Trophoblast cell (in vitro differentiated cells and primary cell): ENCODE measurements around the gene USP20.
A peak's percentile ranks its signal among the peaks of the same experiment; 100 is the strongest.

Source experiments
- DNase-seq, 2 donors: peaks; one replicate each; pipeline ENCODE4 v3.0.0-alpha.2; 2016
- H2AFZ ChIP-seq: 2 replicates; pipeline ENCODE4 v1.6.1; 2013; ENCODE audit warnings: low read length, moderate library complexity, mild to moderate bottlenecking; ENCODE audit not compliant: insufficient read depth, poor library complexity
- H2AK5ac ChIP-seq: 2 replicates; pipeline ENCODE4 v1.6.1; 2013; ENCODE audit warnings: mild to moderate bottlenecking, low read length
- H2BK120ac ChIP-seq: 2 replicates; pipeline ENCODE4 v1.6.1; 2013; ENCODE audit warnings: low read length, mild to moderate bottlenecking, moderate library complexity; ENCODE audit not compliant: insufficient read depth, poor library complexity
- H2BK12ac ChIP-seq: 2 replicates; pipeline ENCODE4 v1.6.1; 2013; ENCODE audit warnings: mild to moderate bottlenecking, low read length, moderate library complexity
- H2BK5ac ChIP-seq: 2 replicates; pipeline ENCODE4 v1.6.1; 2013; ENCODE audit warnings: low read length, low read depth, moderate library complexity, mild to moderate bottlenecking; ENCODE audit not compliant: poor library complexity
- H3K14ac ChIP-seq: 2 replicates; pipeline ENCODE4 v1.6.1; 2013; ENCODE audit warnings: mild to moderate bottlenecking, low read length
- H3K18ac ChIP-seq: 2 replicates; pipeline ENCODE4 v1.6.1; 2013; ENCODE audit warnings: mild to moderate bottlenecking, low read length
- H3K23ac ChIP-seq: 2 replicates; pipeline ENCODE4 v1.6.1; 2013; ENCODE audit warnings: low read length
- H3K27ac ChIP-seq: 2 replicates; pipeline ENCODE4 v1.5.1; 2013; ENCODE audit warnings: low read depth, mild to moderate bottlenecking, inconsistent platforms, low read length, moderate library complexity
- H3K27me3 ChIP-seq: 2 replicates; pipeline ENCODE4 v1.6.1; 2013; ENCODE audit warnings: inconsistent platforms, mild to moderate bottlenecking, low read length, moderate library complexity; ENCODE audit not compliant: insufficient read depth
- H3K36me3 ChIP-seq, 2 experiments: 1 replicate in 1 of 2; 2 replicates in 1 of 2; pipeline ENCODE4 v1.6.1; 2013; ENCODE audit warnings: low read length in 2 of 2, mild to moderate bottlenecking in 2 of 2, moderate library complexity in 1 of 2; ENCODE audit not compliant: insufficient read depth in 2 of 2, control insufficient read depth in 1 of 2
- H3K4ac ChIP-seq: 2 replicates; pipeline ENCODE4 v1.6.1; 2013; ENCODE audit warnings: low read depth, mild to moderate bottlenecking, low read length, moderate library complexity
- H3K4me1 ChIP-seq, 2 experiments: 1 replicate in 1 of 2; 2 replicates in 1 of 2; pipeline ENCODE4 v1.6.1; 2013; ENCODE audit warnings: low read length in 2 of 2, mild to moderate bottlenecking in 2 of 2, moderate library complexity in 1 of 2; ENCODE audit not compliant: insufficient read depth in 2 of 2, control insufficient read depth in 1 of 2
- H3K4me2 ChIP-seq: 2 replicates; pipeline ENCODE4 v1.6.1; 2013; ENCODE audit warnings: inconsistent platforms, mild to moderate bottlenecking, low read length, moderate library complexity
- H3K4me3 ChIP-seq: 2 replicates; pipeline ENCODE4 v1.5.1; 2013; ENCODE audit warnings: mild to moderate bottlenecking, low read depth, low read length, inconsistent platforms
- H3K79me1 ChIP-seq: one replicate; pipeline ENCODE4 v1.6.1; 2013; ENCODE audit warnings: low read length
- H3K79me2 ChIP-seq: 2 replicates; pipeline ENCODE4 v1.6.1; 2013; ENCODE audit warnings: low read length, mild to moderate bottlenecking; ENCODE audit not compliant: control insufficient read depth, insufficient read depth, poor library complexity
- H3K9ac ChIP-seq: 2 replicates; pipeline ENCODE4 v1.6.1; 2013; ENCODE audit warnings: mild to moderate bottlenecking, low read length
- H3K9me3 ChIP-seq: 2 replicates; pipeline ENCODE4 v1.6.1; 2013; ENCODE audit warnings: low read depth, mild to moderate bottlenecking, control low read depth, inconsistent platforms, low read length; ENCODE audit not compliant: insufficient read depth
- H4K12ac ChIP-seq: 2 replicates; pipeline ENCODE4 v1.6.1; 2013; ENCODE audit warnings: low read depth, mild to moderate bottlenecking, low read length, moderate library complexity
- H4K8ac ChIP-seq: 2 replicates; pipeline ENCODE4 v1.6.1; 2013; ENCODE audit warnings: low read depth, mild to moderate bottlenecking, low read length, moderate library complexity
- H4K91ac ChIP-seq: one replicate; pipeline ENCODE4 v1.6.1; 2013; ENCODE audit warnings: low read depth, mild to moderate bottlenecking, low read length, moderate library complexity
- WGBS: extraction: QIAGEN DNeasy Blood & Tissue Kit; methylation state at CpG from one replicate; pipeline ENCODE4 v1.1.7; 2013; ENCODE audit warnings: missing lambda C conversion rate; ENCODE audit not compliant: insufficient read length, insufficient coverage; ENCODE audit errors: extremely low coverage; 5-methylcytosine and 5-hydroxymethylcytosine counted together

USP20 gene

DNA sequence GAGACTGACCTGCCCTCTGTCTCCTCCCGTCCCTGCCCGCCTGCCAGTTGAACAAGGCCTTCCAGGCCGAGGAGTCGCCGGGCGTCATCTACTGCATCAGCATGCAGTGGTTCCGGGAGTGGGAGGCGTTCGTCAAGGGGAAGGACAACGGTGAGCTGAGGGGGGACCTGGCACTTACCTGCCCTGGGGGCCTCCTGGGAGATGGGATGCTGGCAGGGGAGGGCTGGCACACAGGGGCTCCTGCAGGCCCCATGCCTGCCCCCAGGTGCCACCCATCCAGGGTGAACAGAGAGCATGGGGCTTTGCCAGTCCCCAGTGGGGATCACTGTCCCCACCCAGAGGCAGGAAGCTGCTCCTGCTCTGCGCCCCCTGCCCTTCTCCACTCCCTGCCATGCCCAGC is 43.0 kb downstream of the USP20 start:
- no peak overlapping the region for H3K4me2 ChIP-seq

DNA sequence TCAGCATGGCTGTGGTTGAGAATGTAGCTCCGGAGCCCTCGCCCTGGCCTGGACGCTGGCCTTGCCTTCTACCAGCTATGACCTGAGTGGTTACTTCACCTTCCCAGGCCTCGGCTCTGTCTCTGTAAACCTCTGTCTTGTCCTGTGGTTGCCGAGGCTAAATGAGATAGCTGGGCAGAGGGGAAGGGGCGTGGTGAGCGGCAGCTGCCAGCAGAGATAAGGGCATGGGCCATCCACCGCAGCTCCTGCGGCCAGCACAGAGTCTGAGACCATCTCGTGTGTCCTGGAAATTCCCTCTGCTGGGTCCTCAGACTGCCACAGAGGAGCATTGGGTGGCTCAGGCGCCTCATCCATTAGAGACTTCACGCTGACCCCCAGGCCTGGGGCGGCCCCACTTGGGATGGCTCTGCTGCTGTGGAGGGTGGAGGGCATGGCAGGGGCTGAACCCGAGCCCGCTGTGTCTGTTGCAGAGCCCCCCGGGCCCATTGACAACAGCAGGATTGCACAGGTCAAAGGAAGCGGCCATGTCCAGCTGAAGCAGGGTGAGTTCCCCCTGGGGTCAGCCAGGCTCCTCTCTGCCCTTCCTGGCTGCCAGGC is 43.9 kb downstream of the USP20 start:
- Histone ChIP-seq H2AK5ac (no peak overlapping the region), H3K36me3 (peaks cover 37 to 48% of the 10 kb centered on the region in 2 experiments), H3K23ac (no peak overlapping the region), H2BK5ac (no peak overlapping the region), H3K27me3 (no peaks in the 10 kb centered on the region), H2AFZ (no peak overlapping the region), H2BK120ac (no peak overlapping the region), H4K91ac (no peak overlapping the region), H3K4me1 (peaks cover 2% of the 10 kb centered on the region in 2 experiments), H4K8ac (no peak overlapping the region), H2BK12ac (no peak overlapping the region), H3K18ac (no peak overlapping the region), H3K79me2 (no peaks in the 10 kb centered on the region), H3K4me2 (no peak overlapping the region), H3K4me3 (no peak overlapping the region), H3K9ac (no peak overlapping the region), H3K4ac (no peak overlapping the region), H3K14ac (no peak overlapping the region), H3K9me3 (no peaks in the 10 kb centered on the region), H4K12ac (no peak overlapping the region), H3K79me1 (no peaks in the 10 kb centered on the region), H3K27ac (no peak overlapping the region)
- WGBS: no CpG with 5 or more reads among the region's 17 CpGs
- DNase-seq: no peak

More for the DNA sequence above, 43.0 kb downstream of the USP20 start:
- WGBS: no CpG with 5 or more reads among the region's 11 CpGs
- no peak overlapping the region for H3K27ac ChIP-seq
- H3K79me1 ChIP-seq: no peaks in the 10 kb centered on the region
- no peak overlapping the region for H2BK5ac ChIP-seq
- H2BK12ac ChIP-seq: no peak overlapping the region
- H3K4me3 ChIP-seq: no peak overlapping the region
- no peak overlapping the region for H3K4ac ChIP-seq
- DNase-seq: no peak
- H3K9ac ChIP-seq: no peak overlapping the region
- H3K18ac ChIP-seq: no peak overlapping the region
- no peak overlapping the region for H4K91ac ChIP-seq
- H3K14ac ChIP-seq: no peak overlapping the region
- no peaks in the 10 kb centered on the region for H3K4me1 ChIP-seq
- no peaks in the 10 kb centered on the region for H3K9me3 ChIP-seq
- H4K8ac ChIP-seq: no peak overlapping the region
- H3K27me3 ChIP-seq: no peaks in the 10 kb centered on the region
- H2AFZ ChIP-seq: no peak overlapping the region
- peaks cover 37 to 51% of the 10 kb centered on the region in 2 experiments for H3K36me3 ChIP-seq
- no peak overlapping the region for H2BK120ac ChIP-seq
- H3K23ac ChIP-seq: no peak overlapping the region
- H3K79me2 ChIP-seq: no peaks in the 10 kb centered on the region
- no peak overlapping the region for H2AK5ac ChIP-seq
- H4K12ac ChIP-seq: peak overlapping the region; percentile 8

DNA sequence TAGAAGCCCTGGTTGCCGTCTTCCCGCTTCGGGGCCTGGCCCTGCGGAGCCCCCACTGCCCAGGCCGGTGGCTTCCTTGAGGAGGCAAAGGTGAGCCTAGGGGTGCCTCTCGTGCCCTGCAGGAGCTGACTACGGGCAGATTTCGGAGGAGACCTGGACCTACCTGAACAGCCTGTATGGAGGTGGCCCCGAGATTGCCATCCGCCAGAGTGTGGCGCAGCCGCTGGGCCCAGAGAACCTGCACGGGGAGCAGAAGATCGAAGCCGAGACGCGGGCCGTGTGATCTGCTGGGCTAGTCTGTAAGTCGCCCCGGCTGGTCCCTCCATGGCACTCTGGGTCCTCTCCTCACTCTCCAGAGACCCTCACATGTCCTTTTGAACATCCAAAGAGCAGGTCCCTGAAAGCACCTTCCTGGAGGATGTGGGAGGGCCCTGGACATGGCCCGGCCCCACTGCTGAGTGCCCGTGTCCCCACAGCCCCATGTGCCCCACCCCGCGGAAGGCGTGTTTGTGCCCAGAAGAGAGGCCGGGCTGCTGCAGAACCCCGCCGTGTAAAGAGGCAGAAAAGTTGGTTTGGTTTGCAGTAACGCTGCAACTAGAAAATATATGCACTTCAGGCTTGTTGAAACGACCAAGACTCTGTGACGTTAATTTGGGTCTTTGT is 44.9 kb downstream of the USP20 start:
- no peak overlapping the region for H2BK5ac ChIP-seq
- WGBS: no CpG with 5 or more reads among the region's 31 CpGs
- peaks cover under 1% of the 10 kb centered on the region for H3K79me1 ChIP-seq
- H3K4me1 ChIP-seq: peaks cover 9 to 10% of the 10 kb centered on the region in 2 experiments
- no peak overlapping the region for H4K12ac ChIP-seq
- no peak overlapping the region for H2BK12ac ChIP-seq
- H4K8ac ChIP-seq: no peak overlapping the region
- DNase-seq: no peak
- no peak overlapping the region for H3K14ac ChIP-seq
- H3K18ac ChIP-seq: no peak overlapping the region
- H3K36me3 ChIP-seq: peaks cover 28 to 38% of the 10 kb centered on the region in 2 experiments
- no peak overlapping the region for H2AK5ac ChIP-seq
- no peak overlapping the region for H2BK120ac ChIP-seq
- H3K4me3 ChIP-seq: no peak overlapping the region
- H3K27ac ChIP-seq: no peak overlapping the region
- H3K9me3 ChIP-seq: peaks cover 2% of the 10 kb centered on the region
- H2AFZ ChIP-seq: no peak overlapping the region
- H3K23ac ChIP-seq: no peak overlapping the region
- no peak overlapping the region for H3K4ac ChIP-seq
- no peak overlapping the region for H4K91ac ChIP-seq
- no peak overlapping the region for H3K9ac ChIP-seq
- no peaks in the 10 kb centered on the region for H3K79me2 ChIP-seq
- no peaks in the 10 kb centered on the region for H3K27me3 ChIP-seq
- H3K4me2 ChIP-seq: no peak overlapping the region

DNA sequence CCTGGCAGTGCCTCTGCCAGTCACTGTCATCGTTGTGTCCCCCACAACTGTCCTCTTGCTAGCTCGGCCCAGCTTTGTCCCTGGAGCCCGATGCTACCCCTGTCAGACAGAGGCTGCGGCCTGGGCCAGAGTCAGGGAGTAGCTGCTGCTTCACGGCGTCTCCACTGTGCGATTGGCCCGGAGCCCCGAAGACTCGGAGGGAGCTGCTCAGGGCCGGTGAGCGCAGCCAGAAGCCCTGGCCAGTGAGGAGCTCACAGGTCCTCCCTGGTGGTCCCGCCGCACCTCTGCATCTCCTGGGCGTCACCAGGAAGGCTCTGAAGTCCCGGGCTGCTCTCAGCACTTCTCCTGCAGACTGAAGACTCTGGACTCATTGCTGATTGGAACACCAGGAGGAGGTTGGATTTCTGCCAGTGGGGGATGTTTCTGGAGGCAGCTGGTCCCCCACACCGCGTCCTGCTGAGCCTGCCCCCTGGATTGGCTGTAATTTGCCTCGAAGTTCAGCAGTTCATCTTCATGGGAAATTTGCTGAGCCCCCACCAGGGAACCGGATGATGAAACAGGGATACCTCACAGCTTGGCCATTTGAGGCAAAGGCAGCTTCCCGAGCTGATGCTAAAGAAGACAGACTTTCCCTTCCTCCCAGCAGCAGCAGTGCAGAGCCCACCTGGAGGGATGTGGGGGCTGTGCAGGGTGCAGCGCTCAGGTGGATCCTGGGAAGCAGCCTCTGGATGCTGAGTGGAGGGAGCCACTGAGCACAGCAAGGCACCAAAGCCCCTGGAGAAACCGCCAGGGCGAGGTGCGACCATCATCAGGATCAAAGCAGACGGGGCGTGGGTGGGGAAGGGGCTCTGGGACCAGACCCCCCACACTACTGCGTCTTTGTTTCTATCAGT is 45.6 kb downstream of the USP20 start:
- Histone ChIP-seq H4K12ac (no peak overlapping the region), H3K18ac (no peak overlapping the region)

More for the DNA sequence above, 45.6 kb downstream of the USP20 start:
- Histone ChIP-seq H3K9me3 (peaks cover 2% of the 10 kb centered on the region), H2BK12ac (no peak overlapping the region), H3K36me3 (peaks cover 21 to 31% of the 10 kb centered on the region in 2 experiments), H2AFZ (no peak overlapping the region), H2BK5ac (no peak overlapping the region), H3K4me1 (peaks cover 13 to 14% of the 10 kb centered on the region in 2 experiments), H4K91ac (no peak overlapping the region), H3K79me1 (peaks cover 3% of the 10 kb centered on the region), H3K4ac (no peak overlapping the region), H3K27me3 (no peaks in the 10 kb centered on the region), H3K27ac (no peak overlapping the region), H4K8ac (no peak overlapping the region), H3K9ac (no peak overlapping the region), H3K4me2 (no peak overlapping the region), H2BK120ac (no peak overlapping the region), H3K23ac (no peak overlapping the region), H2AK5ac (no peak overlapping the region), H3K79me2 (no peaks in the 10 kb centered on the region), H3K14ac (no peak overlapping the region), H3K4me3 (no peak overlapping the region)
- WGBS: no CpG with 5 or more reads among the region's 28 CpGs
- DNase-seq: no peak
